T-helper 1 cell treated with Interleukin-12 subunit alpha and Interleukin-12 subunit beta and Interleukin-4 antibody, amounts not matched to agents 30 ng/mL and 1 ng/mL, for 36 hours (primary cell): ENCODE data around the gene NINJ1. TPM values are rescaled to one million over a fixed set of nuclear protein-coding genes. Genes with fewer than 3 reads are reported as not detected.

ENCODE experiments used
- intact Hi-C: fragments of 100-400 bp; cut with micrococcal nuclease; formaldehyde crosslinking; loops from one replicate; pipeline ENCODE4 v1.15.1; 2024
- total RNA-seq: library from RNA; stranded (reverse); gene quantifications from 2 replicates; pipeline ENCODE4 v1.2.3, GENCODE V29; 2022

Gene NINJ1
- total RNA-seq, 1 donor from 2014 or later: 89.9 TPM

DNA sequence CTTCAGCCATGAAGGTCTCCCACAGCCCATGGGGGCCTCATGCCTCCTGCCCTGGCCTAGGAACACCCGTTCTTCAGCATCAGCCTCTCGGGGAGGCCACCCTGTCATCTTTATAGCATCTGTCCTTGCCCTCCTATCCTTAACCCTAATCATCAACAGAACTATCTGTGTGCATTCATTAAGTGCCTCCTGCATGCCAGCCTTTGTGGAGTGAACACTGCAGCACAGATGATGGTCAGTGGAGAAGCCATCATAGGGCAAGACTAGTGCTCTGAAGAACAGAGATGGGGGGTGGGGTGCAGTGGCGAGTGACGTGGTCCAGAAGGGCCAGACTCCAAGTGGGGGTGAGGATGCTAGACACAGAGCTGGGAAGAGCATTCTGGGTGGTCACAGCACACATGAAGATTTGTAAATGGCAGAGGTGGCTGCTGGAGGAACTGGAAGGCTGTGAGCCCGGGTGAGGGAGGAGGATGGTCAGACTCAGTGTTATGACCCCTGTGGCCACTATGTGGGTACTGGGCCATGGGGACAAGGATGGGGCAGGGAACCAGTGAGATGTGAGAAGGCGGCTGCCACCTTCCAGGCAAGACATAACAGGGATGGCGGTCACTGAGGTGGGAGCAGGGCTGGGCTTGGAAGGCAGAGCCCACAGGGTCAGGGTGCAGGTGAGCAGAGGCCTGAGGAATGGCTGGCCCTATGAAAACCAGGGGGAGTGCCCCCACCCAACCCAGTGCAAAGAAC lies 41.6 kb downstream of the NINJ1 start:
- intact Hi-C loops: no loop called here

DNA sequence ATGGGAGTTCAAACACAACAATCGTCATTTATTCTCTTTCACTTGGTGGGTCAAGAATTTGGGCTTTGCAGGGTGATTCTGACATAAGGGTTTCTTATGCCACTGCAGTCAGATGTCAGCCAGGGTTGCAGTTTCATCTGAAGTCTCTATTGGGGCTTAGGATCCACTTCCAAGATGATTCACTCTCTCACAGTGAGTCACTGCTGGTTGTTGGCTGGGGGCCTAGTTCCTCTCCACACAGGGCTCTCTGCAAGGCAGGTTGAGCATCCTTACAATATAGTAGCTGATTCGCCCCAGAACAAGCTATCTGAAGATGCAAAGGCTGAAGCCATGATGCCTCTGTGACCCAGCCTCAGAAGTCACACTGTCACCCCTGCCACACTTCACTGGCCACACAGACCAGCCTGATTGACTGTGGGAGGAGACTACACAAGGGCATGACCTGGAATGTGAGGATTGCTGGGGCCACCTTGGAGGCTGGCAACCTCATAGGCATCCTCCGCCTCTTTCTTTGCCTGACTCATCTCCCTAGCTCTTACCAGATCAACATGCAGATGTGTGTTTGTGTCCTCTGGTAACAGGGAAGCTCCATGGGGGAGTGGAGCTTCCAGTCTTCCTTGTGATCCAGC lies 42.5 kb downstream of the NINJ1 start:
- intact Hi-C loops: no loop called here

GRCh38 chr9:93091056-93091452 lies 43.0 kb downstream of the NINJ1 start:
- intact Hi-C loops: no loop called here

- intact Hi-C loops: no loop called here
Observed at GRCh38 chr9:93090091-93090655, 43.9 kb downstream of the NINJ1 start.

GRCh38 chr9:93089481-93089991 lies 44.5 kb downstream of the NINJ1 start:
- intact Hi-C loops: no loop called here

- intact Hi-C loops: no loop called here
Observed at GRCh38 chr9:93089024-93089423, 45.0 kb downstream of the NINJ1 start.

GRCh38 chr9:93088656-93089015 lies 45.4 kb downstream of the NINJ1 start:
- intact Hi-C loops: no loop called here

- intact Hi-C loops: no loop called here
Observed at GRCh38 chr9:93087971-93088655, 45.9 kb downstream of the NINJ1 start.

- intact Hi-C loops: no loop called here
Observed at GRCh38 chr9:93086447-93087224, 47.4 kb downstream of the NINJ1 start.

DNA sequence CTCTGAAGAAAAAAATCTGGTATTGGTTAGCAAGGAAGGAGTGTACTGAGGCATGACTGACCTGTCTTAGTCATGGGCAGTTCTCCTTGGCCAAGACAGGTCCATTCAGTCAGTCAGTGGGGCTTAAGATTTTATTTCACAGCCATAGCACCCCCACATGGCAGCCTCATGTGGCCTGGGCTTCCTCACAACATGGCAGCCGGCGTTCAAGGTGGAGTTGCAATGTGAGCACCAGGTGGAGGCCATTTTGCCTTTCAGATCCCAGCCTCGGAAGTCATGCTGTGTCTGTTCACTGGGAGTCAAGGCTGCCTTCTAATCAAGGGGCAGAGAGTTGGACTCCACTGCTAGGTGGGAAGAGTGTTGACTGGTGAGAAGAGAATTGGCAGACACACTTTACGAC lies 48.4 kb downstream of the NINJ1 start:
- intact Hi-C loops: no loop called here

GRCh38 chr9:93084471-93084881 lies 49.6 kb downstream of the NINJ1 start:
- intact Hi-C loops: loop anchor here (5.0 kb wide), 1 partner anchor 368 kb away; the partner anchor contains the start of genes FAM120A and FAM120AOS

DNA sequence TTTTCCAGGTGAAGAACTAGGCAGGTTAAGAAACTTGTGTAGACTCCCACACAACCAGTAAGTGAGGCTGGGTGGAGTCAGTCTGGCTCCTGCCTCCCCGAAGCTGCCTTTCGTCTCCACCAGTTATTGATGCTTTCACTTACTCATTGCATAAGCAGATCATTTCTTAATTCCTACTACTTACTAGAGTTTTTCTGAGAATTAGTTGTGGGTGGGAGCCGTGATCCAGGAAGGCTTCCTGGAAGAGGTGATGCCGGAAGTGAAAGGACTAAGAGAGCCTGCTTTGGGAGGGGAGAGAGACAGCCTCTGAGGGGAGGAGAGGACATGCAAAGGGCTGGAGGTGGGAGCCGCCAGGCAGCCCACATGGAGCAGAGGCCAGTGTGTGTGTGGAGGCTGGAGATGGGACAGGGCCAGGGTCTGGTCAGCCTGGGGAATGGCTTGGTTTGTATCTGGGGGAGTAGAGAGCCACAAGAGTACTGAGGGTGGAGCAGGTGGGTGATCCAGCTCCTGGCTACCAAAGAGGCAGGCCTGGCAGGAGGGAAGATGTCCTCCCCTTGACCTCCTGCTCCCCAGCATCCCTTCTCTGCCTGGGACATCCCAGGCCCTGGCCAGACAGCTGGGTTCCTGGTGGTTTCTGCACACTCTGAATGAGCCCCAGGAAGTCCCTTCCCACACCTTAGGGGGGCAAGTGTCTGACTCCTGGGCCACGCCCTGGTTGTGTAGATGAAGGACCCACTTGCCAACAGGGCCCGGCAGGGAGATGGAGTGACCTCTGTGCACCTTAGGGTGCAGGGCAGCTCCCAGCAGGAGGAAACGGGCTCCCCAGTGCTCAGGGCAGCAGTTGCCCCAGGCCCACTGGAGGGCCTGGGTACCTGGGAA lies 50.2 kb downstream of the NINJ1 start:
- intact Hi-C loops: loop anchor here (1.0 to 5.0 kb wide), 4 partner anchors 11 to 368 kb away; partner anchors contain the start of genes FAM120A and FAM120AOS

DNA sequence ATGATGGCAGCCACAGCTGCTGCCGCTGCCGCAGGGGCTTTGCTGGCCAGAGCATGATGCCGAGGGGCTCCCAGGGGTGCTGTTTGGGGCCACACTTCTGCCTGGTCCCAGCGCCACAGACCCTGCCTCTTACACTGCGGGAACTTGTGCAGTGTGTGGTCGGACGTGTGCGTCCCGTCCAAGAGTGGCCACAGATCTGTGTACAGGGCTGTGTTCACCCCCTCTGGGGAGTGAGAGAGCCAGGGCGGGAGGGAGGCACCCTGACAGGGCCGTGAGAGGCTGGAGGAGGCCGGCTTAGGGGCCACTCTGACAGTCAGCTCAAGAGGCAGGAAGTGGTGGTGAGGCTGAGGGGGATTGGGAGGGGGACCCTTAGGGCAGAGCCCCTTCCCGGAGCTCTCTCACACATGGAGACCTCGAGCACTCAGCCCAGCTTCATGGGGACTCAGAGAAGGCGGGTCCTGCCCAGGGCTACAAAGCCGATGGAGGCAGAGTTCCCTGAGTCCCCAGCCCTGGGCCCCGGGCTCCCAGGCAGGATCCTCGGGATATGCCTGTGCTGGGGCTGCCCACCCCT lies 51.1 kb downstream of the NINJ1 start:
- intact Hi-C loops: loop anchor here (1.0 to 5.0 kb wide), 4 partner anchors 12 to 369 kb away; partner anchors contain the start of genes FAM120A and FAM120AOS

GRCh38 chr9:93081931-93082330 lies 52.1 kb downstream of the NINJ1 start:
- intact Hi-C loops: loop anchor here (5.0 kb wide), 1 partner anchor 370 kb away; the partner anchor contains the start of genes FAM120A and FAM120AOS

DNA sequence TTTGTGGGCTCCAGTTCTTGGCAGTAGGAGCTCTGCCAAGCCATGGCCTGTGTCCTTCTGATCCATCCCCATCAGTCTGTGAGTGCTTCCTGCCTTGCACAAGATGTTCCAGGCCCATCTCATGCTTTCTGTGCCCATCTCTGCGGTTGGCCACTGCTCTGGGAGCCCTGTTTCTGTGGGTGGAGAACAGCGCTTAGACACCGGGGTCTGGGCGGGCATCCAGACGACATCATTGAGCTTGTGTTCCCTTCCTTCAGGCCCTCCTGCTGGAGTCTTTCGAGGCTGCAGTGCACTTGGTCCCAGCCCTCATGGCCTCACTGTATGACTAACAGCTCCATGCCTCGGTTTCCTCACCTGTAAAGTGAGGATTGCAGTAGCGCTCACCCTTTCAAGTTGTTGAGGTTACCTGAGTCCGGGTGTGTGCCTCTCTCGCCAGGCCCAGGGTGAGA lies 52.9 kb downstream of the NINJ1 start:
- intact Hi-C loops: loop anchor here (5.0 kb wide), 1 partner anchor 371 kb away; the partner anchor contains the start of genes FAM120A and FAM120AOS

GRCh38 chr9:93080406-93080805 lies 53.6 kb downstream of the NINJ1 start:
- intact Hi-C loops: loop anchor here (5.0 kb wide), 1 partner anchor 372 kb away; the partner anchor contains the start of genes FAM120A and FAM120AOS

DNA sequence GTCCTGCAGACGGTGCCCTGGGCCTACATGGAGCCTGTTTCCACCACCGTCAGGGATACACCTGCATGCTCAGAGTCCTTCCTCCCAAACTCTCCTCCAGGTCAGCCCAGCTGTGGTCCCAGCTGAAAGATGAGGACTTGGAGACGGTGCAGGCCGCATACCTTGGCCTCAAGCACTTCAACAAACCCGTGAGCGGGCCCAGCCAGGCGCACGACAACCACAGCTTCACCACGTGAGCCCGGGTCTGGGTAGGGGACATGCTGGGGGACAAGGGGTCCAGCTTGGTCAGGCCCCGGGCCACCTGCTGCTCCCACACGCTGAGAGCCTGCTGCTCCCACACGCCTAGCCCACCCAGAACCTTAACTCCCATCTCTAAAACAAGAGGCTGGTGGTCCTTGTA lies 54.7 kb downstream of the NINJ1 start:
- intact Hi-C loops: no loop called here

DNA sequence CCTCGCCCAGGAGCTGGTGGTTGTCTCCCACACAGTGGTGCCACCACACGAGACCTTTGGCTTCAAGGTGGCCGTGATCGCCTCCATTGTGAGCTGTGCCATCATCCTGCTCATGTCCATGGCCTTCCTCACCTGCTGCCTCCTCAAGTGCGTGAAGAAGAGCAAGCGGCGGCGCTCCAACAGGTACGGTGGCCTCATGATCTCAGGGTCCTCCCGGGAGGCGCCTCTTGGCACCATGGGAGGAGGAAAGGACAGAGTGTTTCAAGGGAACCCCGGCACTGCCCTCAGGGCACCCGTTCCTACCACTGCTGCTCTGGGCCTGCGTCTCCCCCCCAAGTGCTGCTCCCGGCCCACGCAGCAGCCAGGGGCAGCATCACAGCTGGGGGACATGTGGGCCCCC lies 56.2 kb downstream of the NINJ1 start:
- intact Hi-C loops: no loop called here

DNA sequence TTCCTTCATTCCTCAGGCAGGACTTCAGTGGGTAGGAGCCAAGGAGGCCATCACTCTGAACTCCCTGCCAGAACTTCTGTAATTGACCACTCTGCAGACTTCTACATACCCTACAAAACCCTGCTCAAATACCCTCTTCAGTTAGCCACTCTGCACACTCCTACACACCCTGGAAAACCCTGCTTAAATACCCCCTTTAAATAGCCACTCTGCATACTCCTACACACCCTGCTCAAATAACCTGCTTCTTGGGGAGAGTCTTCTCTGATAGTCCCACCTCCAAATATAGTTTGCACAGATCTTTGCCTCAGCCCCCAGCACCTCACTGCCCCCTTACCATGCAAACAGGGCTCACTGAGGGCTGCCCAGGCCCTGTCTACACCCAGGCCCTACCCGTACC lies 56.7 kb downstream of the NINJ1 start:
- intact Hi-C loops: no loop called here
